Breast epithelium (tissue), 4 donors: ENCODE data around the gene GPLD1. TPM values are rescaled to one million over a fixed set of nuclear protein-coding genes. Genes with fewer than 3 reads are reported as not detected.
"Not testable (repeated sequence)": the region's sequence is repeated elsewhere in the genome, so short reads cannot be mapped to it uniquely, and the experiment has no call there.

Source experiments
- DNase-seq, 2 donors: peaks; one replicate each; pipeline ENCODE4 v3.0.0-alpha.2; 2019; ENCODE audit warnings: low spot score in 2 of 2
- H3K27ac ChIP-seq, 2 donors: fragments of 200-600 bp; sonication (generic) in 1 of 2; one replicate each; pipeline ENCODE4 v1.5.1; 2016 to 2019; ENCODE audit warnings: mild to moderate bottlenecking in 1 of 2
- H3K27me3 ChIP-seq, 2 donors: fragments of 200-600 bp; sonication (generic) in 1 of 2; one replicate each; pipeline versions ENCODE4 v1.5.1 to v1.6.0; 2017 to 2019; ENCODE audit warnings: control low read depth in 1 of 2, mild to moderate bottlenecking in 1 of 2
- H3K36me3 ChIP-seq: fragments of 200-600 bp; one replicate; pipeline ENCODE4 v1.5.1; 2019
- H3K4me1 ChIP-seq, 2 donors: fragments of 200-600 bp; sonication (generic); one replicate each; pipeline ENCODE4 v1.5.1; 2016 to 2019; ENCODE audit warnings: control low read depth in 1 of 2
- H3K4me3 ChIP-seq, 3 donors: fragments of 200-600 bp; sonication (generic); 1 replicate in 2 of 3; 2 replicates in 1 of 3; pipeline ENCODE4 v1.5.1; 2016 to 2019; ENCODE audit warnings: mild to moderate bottlenecking in 3 of 3, moderate library complexity in 2 of 3
- H3K9me3 ChIP-seq, 2 donors: fragments of 200-600 bp; sonication (generic) in 1 of 2; one replicate each; pipeline ENCODE4 v1.5.1; 2016 to 2019; ENCODE audit warnings: control low read depth in 1 of 2
- CTCF ChIP-seq, 3 donors: fragments of 450-650 bp; IDR thresholded peaks; one replicate each; pipeline ENCODE4 v1.5.1; 2016 to 2017; ENCODE audit warnings: antibody characterized with exemption in 3 of 3, mild to moderate bottlenecking in 3 of 3, moderate library complexity in 3 of 3
- POLR2A ChIP-seq: fragments of 450-650 bp; IDR thresholded peaks from one replicate; pipeline ENCODE4 v1.6.1; 2016; ENCODE audit warnings: antibody characterized with exemption, mild to moderate bottlenecking, moderate library complexity
- POLR2AphosphoS5 ChIP-seq, 3 donors: sonication (generic); formaldehyde crosslinking; IDR thresholded peaks; one replicate each; pipeline ENCODE4 v1.6.1; 2017; ENCODE audit warnings: antibody characterized with exemption in 3 of 3
- intact Hi-C: fragments of 100-400 bp; cut with DNase I; formaldehyde crosslinking; loops from one replicate; pipeline ENCODE4 v1.15.1; 2023; ENCODE audit warnings: low total_unique reads
- total RNA-seq, 3 donors: library from RNA; depleted of rRNA; stranded (reverse); fragments of >200 nt; gene quantifications; one replicate each; pipeline ENCODE4 v1.1.0, GENCODE V29; 2016

The GPLD1 gene
- total RNA-seq, 3 donors from 2014 or later = 1.3 to 7.7 (median 2.5) TPM

GRCh38 chr6:24520929-24521546, 31.7 kb upstream of the GPLD1 start:
- TF ChIP-seq POLR2A (no peak), CTCF (IDR thresholded peaks at IDR 0.05) (peak in 1 of 3 donors; percentile 23)
- H3K4me1 ChIP-seq = no peaks in the 10 kb centered on the region
- H3K4me3 ChIP-seq = no peak overlapping the region
- H3K27me3 ChIP-seq = no peaks in the 10 kb centered on the region
- no peaks in the 10 kb centered on the region for H3K9me3 ChIP-seq
- no peaks in the 10 kb centered on the region for H3K36me3 ChIP-seq
- intact Hi-C loops = no loop called here
- H3K27ac ChIP-seq = no peak overlapping the region
- DNase-seq = no peak

GRCh38 chr6:24517659-24518543, 28.5 kb upstream of the GPLD1 start:
- TF ChIP-seq POLR2A (no peak), CTCF (IDR thresholded peaks at IDR 0.05) (no peak), POLR2AphosphoS5 (IDR thresholded peaks at IDR 0.05) (no peak)
- Histone ChIP-seq H3K27ac (no peak overlapping the region), H3K4me1 (no peaks in the 10 kb centered on the region), H3K27me3 (no peaks in the 10 kb centered on the region), H3K4me3 (no peak overlapping the region), H3K36me3 (no peaks in the 10 kb centered on the region), H3K9me3 (no peaks in the 10 kb centered on the region)
- DNase-seq = no peak
- intact Hi-C loops = no loop called here

GRCh38 chr6:24513602-24514001, 24.2 kb upstream of the GPLD1 start:
- no peaks in the 10 kb centered on the region for H3K9me3 ChIP-seq
- H3K4me3 ChIP-seq = no peak overlapping the region
- intact Hi-C loops = no loop called here
- no peaks in the 10 kb centered on the region for H3K36me3 ChIP-seq
- no peaks in the 10 kb centered on the region for H3K4me1 ChIP-seq
- no peak for DNase-seq
- TF ChIP-seq CTCF (IDR thresholded peaks at IDR 0.05) (no peak), POLR2A (no peak)
- H3K27me3 ChIP-seq = no peaks in the 10 kb centered on the region
- no peak overlapping the region for H3K27ac ChIP-seq

- H3K27me3 ChIP-seq, H3K27ac ChIP-seq, intact Hi-C loops, H3K36me3 ChIP-seq, H3K4me3 ChIP-seq, DNase-seq, H3K4me1 ChIP-seq, H3K9me3 ChIP-seq: not testable (repeated sequence)
These were observed 22.6 kb upstream of the GPLD1 start for GRCh38 chr6:24511976-24512375.

GRCh38 chr6:24506814-24507520, 17.6 kb upstream of the GPLD1 start:
- no peaks in the 10 kb centered on the region for H3K9me3 ChIP-seq
- H3K27me3 ChIP-seq = no peaks in the 10 kb centered on the region
- H3K4me1 ChIP-seq = no peaks in the 10 kb centered on the region
- H3K36me3 ChIP-seq = no peaks in the 10 kb centered on the region
- H3K27ac ChIP-seq = no peak overlapping the region
- intact Hi-C loops = no loop called here
- TF ChIP-seq POLR2AphosphoS5 (IDR thresholded peaks at IDR 0.05) = no peak
- no peak for TF ChIP-seq CTCF (IDR thresholded peaks at IDR 0.05)
- TF ChIP-seq POLR2A = no peak
- no peak for DNase-seq
- no peak overlapping the region for H3K4me3 ChIP-seq
